Measurements from ENCODE around the gene CTNNA3.

CTNNA3 gene

GRCh38 chr10:67664942-67665341 is 31.1 kb downstream of the CTNNA3 start:
- no peak for DNase-seq

GRCh38 chr10:67663449-67664087 is 32.4 kb downstream of the CTNNA3 start:
- DNase-seq = no peak

- DNase-seq = no peak
Measured at GRCh38 chr10:67662415-67662814, 33.6 kb downstream of the CTNNA3 start.

GRCh38 chr10:67659497-67659896 is 36.5 kb downstream of the CTNNA3 start:
- DNase-seq = no peak

DNA sequence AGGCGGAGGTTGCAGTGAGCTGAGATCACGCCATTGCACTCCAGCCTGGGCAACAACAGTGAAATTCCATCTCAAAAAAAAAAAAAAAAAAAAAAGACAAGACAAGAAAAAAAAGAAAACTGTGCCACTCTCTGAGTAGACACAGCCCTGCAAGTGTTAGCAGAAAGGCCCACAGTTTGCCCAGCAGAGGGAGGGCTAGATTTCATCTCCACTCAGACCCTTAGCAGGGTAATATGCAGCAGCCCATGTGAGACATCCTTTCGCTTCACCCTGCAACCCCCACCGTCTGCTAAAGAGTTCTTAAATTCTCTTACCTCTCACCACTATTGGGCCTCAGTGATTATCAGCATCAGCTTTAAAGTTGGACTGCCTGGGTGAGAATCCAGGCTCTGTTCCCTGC is 38.2 kb downstream of the CTNNA3 start:
- no peak for DNase-seq

GRCh38 chr10:67650558-67650957 is 45.4 kb downstream of the CTNNA3 start:
- DNase-seq = no peak

DNA sequence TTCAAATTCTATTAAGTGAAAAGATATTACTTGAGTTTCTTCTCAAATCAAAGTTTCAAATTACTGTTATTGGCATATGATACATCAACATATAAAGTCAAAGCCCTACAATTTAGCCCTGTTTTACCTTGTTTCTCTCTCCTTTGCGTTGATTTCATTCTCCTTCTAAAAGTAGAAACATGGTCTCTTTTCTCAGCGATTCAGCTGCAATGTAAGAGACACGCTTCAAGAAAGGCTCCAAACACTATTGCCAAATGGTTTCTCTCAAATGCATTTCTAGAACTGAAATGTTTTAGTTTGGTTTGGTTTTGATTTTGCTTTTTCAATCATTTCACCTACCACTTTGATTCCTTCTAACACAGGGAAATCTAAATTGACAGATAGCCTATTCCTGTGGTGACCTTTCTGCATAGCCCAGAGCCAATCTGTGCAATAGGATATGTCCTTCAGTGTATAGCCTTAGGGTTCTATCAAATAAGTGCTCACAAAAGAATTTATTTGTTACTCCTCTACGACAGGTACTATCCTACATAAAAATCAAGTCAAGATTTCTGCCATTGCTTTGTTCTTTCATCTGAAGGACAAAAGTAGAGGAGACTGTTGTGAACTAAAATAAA is 47.3 kb downstream of the CTNNA3 start:
- DNase-seq = no peak

DNA sequence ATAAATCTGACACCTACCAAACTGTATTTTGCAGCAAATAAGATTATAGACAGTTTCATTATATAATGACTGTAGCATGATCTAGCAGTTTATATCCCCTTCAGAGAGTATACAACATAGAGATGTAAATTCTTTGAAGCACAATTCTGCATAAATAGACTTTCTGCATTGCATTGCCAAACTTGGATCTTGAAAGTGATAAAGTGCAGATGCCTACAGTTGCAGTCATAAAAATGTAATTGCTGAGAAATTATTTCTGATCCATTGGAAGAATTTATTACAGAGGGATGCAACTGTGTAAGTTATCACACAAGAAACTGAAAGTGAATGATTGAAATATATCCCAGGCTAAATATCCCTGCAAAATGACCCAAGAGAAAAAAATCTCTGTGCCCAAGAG is 65.1 kb downstream of the CTNNA3 start:
- DNase-seq = no peak

DNA sequence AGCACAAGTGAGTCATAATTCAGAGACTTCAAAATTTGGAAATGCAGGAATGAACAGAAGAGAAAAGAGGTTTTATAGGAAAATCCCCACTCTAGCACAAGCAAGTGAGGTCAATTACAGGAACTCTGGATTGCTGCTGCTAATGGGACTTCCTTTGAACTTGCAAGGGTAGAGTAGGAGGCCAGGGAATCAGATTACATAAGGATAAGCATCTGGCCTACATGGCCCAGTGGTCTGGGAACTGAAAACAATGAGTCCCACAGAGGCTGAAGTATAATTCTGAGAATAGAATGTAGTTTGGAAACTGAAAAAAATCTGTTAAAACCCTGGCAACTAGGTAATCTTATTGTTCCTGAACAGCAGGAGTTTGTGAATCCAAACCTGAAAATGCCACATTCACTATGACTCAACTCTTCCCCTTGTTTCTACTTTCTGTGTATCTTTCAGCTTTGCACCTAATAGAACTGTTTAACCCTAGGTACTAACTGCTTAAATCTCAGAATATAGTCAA is 66.5 kb downstream of the CTNNA3 start:
- DNase-seq = peak; percentile 2

DNA sequence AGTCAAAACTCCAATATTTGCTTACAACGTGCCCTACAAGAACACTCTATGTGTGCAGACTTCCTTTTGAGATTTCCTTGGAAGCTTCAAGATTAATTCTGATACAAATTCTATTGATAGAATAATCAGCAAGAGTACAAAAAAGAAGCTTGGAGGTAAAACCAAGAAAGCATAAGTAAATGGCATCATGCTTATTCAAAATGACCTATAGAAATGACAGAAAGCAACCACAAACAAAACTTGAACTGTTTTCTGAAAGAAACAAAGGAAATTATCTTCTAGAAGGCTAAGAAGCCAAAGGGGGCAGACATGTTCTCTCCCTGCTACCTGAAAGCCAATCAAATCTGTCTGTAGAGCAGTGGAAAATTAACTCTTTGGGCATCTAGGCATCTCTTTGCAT is 73.0 kb downstream of the CTNNA3 start:
- DNase-seq = no peak

GRCh38 chr10:67622511-67622910 is 73.5 kb downstream of the CTNNA3 start:
- no peak for DNase-seq

GRCh38 chr10:67621834-67622233 is 74.2 kb downstream of the CTNNA3 start:
- no peak for DNase-seq

DNA sequence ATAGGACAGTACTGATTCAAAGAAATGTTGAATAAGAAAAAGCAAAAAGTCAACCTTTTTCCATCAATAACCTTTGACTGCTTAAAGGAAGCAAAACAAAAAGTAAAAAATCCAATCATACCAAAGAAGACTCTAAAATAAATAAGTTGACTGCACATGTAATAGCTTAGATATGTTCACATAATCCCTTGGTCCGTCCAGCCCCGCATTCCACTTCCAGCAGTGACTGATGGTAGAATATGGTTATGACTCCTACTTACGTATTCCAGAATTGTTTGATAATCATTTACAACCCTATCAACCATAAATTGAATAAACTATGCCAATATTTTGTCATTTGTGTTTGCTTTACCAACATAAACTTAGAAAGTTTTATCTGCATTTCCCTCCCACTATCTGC is 77.9 kb downstream of the CTNNA3 start:
- DNase-seq = no peak

DNA sequence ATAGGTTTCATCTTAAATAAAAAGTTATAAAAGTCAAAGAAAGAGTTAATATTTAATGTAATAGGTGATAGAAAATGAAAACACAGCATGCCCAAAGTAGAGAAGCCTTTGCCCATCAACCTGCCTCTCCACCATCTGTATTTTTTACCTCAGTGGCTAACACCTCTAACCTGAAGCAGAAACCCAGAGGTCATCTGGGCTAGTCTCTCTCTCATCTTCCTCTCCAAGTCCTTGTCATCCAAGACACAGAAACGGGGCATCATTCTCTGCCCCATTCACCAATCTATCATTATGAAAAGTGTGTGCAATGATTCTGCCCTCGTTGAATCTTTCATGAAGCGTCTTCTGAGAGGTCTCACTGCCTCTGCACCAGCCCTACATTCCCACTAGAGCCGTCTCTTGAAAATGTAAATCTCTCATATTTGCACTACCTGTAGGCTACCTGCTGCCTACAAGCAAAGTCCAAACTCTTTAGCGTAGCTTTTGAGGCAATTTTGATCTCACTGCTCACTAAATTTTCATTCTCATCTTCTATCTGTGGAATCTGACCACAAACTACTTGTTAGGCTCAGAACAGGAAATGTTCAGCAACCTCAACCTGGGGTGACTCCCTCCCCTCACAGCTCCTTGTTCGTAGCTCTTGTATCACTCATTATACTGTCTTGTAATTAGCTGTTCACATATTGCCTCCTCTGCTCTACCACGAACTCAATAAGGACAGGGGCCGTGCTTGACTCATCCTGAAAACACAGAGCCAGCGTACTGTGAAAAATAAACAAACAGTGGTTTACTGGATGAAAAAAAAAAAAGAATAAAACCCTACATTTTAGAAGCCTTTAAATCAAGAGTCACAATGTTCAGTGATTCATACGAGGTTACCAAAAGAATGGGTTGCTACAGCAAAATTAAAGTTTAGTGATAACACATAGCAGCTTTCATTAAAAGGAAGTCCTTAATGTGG is 83.1 kb downstream of the CTNNA3 start:
- no peak for DNase-seq

DNA sequence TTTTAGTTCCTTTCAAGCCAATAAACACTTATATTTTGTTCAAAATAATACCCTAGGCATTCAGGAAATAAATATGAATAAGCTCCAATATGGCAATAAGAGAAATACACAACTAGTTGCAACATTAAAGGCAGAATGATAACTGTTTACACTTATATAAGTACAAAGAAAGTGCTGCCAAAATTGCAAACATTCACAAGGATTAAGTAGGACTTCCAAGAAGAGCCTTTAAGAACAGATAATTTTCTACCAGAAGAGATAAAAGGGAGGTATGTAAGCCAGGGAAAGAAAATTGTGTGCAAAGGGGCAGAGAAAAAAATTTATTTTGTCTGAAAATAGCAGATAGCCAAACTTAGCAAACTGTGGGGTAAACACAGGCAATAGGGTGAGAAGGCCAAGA is 83.8 kb downstream of the CTNNA3 start:
- no peak for DNase-seq

DNA sequence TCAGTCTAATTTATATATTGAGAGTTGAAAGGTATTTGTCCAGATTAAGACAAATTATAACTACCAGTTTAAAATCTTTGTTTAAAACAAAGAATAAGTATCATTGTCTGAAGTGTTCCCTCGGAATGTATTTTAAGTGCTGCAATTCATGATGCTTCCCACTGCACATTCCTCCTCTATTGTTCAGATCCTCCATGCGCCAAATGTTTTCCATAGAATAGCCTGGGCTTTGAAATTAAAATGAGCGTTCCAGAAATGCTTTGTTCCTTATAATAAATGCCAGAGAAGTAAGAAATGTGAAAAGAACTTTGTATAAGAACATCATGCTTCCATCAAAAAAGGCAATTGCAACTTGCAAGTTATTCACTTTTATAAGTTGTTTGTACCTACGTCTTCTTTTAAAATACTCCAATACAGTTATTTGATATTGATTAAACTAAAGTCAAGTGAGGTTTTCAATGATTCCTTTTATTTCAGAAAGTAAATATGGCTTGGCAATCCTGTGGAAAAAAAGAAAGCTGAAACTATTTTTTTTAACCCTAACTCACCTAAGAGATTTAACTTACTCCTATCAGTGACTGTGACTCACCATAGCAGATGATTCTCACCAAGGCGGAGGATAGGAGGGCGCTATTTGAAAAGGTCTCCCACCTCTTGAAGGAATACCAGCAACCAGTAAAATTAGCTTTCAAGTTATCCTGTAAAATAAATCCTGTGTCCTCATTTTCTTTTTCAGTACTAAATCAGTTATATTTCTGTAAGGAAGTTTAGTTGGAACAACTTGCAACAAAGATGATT is 85.8 kb downstream of the CTNNA3 start:
- DNase-seq = no peak

DNA sequence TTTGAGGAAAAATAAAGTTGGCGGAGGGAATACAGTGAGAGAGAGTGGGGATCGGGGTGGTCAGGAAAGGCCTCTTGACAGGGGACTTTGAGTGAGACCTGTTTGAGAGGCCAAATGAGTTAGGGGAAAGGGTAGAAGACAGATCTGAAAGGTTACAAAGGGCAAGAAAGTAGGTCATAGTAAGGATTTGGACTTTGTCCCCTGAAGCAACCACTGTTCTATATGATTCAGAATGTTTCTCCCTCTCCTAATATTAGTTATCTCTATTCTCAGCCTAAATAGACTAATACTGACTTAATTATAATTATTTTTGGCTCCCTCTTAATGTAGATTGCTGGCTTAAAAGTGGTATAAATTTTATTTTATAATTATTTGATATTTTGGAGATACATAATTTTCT is 88.0 kb downstream of the CTNNA3 start:
- no peak for DNase-seq

DNA sequence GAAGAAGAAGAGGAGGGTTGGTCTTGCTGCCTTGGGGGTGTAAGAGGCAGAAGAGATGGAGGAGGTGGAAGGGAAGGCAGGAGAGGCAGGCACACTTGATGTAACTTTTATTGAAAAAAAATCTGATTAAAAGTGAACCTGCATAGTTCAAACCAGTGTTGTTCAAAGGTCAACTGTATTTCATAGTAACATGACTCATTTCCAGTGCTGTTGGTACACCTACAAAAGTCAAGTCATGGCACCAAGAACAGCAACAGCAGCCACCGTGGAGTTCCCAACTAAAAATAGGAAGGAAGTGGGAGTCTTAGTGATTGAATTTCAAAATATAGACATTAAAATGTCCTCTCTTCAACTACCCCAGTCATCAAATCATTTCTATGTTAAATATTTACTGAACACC is 88.5 kb downstream of the CTNNA3 start:
- DNase-seq = no peak

DNA sequence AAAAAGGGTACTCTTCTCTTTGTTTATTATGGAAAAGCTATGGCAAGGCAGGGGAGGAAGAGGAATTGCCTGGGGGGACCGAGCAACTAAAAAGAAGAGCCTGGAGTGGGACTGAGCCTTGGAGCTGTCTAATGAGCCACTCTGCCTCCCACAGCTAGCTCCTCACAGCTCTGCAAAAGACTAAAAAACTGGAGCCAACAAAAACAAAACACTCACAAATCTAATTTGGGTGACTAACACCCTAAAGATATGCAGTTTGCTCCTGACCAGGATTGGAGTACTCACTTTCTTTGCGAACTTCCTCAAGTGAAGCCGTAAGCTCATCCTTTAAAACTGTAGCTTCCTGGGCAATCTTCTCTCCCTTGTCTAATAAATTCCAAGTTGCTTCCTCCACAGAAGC is 89.4 kb downstream of the CTNNA3 start:
- no peak for DNase-seq

DNA sequence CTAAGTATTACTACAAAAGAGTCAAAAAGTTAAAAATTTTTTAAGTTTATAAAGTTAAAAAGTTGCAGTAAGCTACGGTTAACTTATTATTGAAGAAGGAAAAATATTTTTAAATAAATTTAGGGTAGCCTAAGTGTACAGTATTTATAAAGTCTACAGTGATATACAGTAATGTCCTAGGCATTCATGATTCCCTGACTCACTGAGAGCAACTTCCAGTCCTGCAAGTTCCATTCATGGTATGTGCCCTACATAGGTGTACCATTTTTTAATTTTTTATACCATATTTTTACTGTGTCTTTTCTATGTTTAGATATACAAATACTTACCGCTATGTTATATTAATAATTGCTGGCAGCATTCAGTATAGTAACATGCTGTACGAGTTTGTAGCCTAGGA is 92.3 kb downstream of the CTNNA3 start:
- no peak for DNase-seq

DNA sequence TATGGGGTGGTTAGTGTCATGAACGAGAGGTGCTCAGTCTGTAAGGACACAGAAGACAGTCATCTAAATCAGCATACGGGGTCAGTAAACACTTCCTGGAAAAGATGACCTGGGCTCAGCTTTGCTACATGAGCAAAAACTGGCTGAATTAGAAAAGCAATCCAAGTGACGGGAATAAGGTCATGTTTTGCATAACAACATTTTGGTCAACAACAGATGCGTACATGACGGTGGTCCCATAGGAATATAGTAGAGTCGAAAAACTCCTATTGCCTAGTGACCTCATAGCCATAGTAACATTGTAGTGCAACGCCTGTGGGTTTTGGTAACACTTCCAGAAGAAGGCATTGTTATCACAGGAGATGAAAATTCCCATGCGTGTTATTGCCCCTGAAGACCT is 92.9 kb downstream of the CTNNA3 start:
- DNase-seq = no peak

DNA sequence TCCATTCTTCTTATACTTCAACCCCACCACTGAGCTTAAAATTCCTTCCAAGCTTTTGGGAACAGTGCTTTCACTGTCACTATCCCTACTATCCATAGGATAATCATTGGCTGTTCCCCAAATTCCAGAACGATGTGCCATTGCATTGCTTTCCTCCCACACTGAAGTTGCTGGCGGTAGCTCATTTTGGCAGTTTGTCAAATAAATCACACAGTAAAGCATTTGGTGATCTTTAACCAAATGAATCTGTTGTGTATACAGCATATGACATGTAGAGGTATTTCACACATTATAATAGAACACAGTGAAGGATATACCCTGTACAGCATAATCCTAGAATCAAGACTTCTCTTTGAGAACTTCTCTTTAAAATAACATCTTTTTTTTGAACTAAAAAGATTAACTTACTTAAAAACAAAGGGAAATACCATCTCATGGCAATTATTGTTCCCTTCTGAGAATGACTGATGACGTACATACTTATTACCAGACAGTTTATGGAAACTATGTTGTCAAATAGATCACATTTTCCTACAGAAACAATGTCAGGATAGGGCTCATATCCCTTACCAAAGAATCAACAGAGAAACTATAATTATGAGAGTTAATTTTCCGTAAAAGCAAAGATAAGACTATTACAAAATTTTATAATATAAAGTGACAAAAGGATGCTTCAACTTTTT is 93.6 kb downstream of the CTNNA3 start:
- DNase-seq = no peak
